Lower lobe of right lung (tissue), 2 donors: ENCODE results near the gene MSI1. TPM values are rescaled to one million over a fixed set of nuclear protein-coding genes. Genes with fewer than 3 reads are reported as not detected.

Experiments
- ATAC-seq, 2 donors: fragments of 200-7000 bp; cut with Tn5 transposase; one replicate each; pipeline ENCODE4 v1.9.1; 2020 to 2022; ENCODE audit warnings: mild to moderate bottlenecking in 2 of 2, moderate library complexity in 2 of 2
- DNase-seq: peaks from one replicate; pipeline ENCODE4 v3.0.0-alpha.2; 2020
- H3K27ac ChIP-seq: fragments of 200-600 bp; one replicate; pipeline ENCODE4 v1.8.0; 2022
- H3K27me3 ChIP-seq: fragments of 200-600 bp; one replicate; pipeline ENCODE4 v1.8.0; 2022; ENCODE audit warnings: low read depth
- H3K36me3 ChIP-seq: fragments of 200-600 bp; one replicate; pipeline ENCODE4 v1.8.0; 2022; ENCODE audit warnings: mild to moderate bottlenecking
- H3K4me1 ChIP-seq: fragments of 200-600 bp; one replicate; pipeline ENCODE4 v1.8.0; 2022
- H3K4me3 ChIP-seq: fragments of 200-600 bp; one replicate; pipeline ENCODE4 v1.8.0; 2022; ENCODE audit warnings: mild to moderate bottlenecking
- H3K9me3 ChIP-seq: fragments of 200-600 bp; one replicate; pipeline ENCODE4 v1.8.0; 2022
- intact Hi-C: fragments of 100-400 bp; cut with DNase I; formaldehyde crosslinking; loops from one replicate; pipeline ENCODE4 v1.11.0; 2022
- total RNA-seq: library from RNA; stranded (reverse); fragmentation: NEBNext Ultra II Directional; extraction: Animal tissue kit (Norgen Biotek cat#: 25700); gene quantifications from one replicate; pipeline ENCODE4 v1.2.1, GENCODE V29; 2021
- TF ChIP-seq, protein P1 (sequence below): fragments of 200-600 bp; IDR thresholded peaks from one replicate; pipeline ENCODE4 v1.8.0; 2022; ENCODE audit warnings: antibody characterized with exemption, mild to moderate bottlenecking
- donor health status: DM: no; HTN: yes; CAD: no; lungs with severe emphysema.

Gene MSI1
- total RNA-seq, 1 donor from 2014 or later: 0.44 TPM

DNA sequence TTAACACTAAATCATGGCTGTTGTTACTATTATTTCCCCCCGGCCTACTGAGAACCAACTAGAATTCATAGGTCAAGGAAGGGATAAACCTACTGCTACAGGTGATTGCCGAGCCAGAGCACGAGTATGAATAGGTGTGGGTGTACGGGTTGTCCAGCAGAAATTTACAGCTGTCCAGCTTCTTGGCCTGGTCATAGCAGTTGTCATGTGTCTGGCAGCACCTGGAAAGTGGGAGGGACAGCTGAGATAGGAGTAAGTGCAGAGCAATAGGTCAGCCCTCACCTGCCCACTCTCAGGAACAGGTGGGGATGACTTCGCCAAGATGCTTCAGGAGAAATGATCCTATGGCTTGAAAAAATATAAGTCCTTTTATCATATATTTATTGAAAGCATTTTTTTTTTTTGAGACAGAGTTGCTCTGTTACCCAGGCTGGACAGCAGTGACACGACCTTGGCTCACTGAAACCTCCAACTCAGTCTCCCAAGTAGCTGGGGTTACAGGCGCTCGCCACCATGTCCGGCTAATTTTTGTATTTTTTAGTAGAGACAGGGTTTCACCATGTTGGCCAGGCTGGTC is 44.0 kb downstream of the MSI1 start:
- no peak for DNase-seq
- no peak overlapping the region for H3K27ac ChIP-seq

DNA sequence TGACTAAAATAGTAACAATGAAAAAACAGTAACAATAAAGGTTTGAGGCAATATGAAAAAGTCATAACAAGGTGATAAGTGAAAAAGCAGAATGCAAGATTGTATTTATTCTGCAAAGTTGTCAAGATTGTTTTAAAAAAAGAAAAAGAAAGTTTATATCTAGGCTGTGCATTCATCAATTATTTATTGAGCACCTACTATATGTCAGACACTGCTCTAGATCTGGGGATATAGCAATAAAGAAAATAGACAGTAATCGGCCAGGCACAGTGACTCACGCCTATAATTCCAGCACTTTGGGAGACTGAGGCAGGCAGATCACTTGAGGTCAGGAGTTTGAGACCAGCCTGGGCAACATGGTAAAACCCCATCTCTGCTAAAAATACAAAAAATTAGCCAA is 45.2 kb downstream of the MSI1 start:
- no peaks in the 10 kb centered on the region for H3K36me3 ChIP-seq
- peaks cover 16% of the 10 kb centered on the region for H3K4me1 ChIP-seq
- no peak overlapping the region for H3K27ac ChIP-seq
- DNase-seq (no peak), ATAC-seq (no peak)
- no peaks in the 10 kb centered on the region for H3K9me3 ChIP-seq
- H3K4me3 ChIP-seq: no peak overlapping the region
- intact Hi-C loops: no loop called here
- TF ChIP-seq, protein P1, sequence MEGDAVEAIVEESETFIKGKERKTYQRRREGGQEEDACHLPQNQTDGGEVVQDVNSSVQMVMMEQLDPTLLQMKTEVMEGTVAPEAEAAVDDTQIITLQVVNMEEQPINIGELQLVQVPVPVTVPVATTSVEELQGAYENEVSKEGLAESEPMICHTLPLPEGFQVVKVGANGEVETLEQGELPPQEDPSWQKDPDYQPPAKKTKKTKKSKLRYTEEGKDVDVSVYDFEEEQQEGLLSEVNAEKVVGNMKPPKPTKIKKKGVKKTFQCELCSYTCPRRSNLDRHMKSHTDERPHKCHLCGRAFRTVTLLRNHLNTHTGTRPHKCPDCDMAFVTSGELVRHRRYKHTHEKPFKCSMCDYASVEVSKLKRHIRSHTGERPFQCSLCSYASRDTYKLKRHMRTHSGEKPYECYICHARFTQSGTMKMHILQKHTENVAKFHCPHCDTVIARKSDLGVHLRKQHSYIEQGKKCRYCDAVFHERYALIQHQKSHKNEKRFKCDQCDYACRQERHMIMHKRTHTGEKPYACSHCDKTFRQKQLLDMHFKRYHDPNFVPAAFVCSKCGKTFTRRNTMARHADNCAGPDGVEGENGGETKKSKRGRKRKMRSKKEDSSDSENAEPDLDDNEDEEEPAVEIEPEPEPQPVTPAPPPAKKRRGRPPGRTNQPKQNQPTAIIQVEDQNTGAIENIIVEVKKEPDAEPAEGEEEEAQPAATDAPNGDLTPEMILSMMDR: no peak
- H3K27me3 ChIP-seq: no peaks in the 10 kb centered on the region

More for the DNA sequence above, 44.0 kb downstream of the MSI1 start:
- intact Hi-C loops: no loop called here
- no peak overlapping the region for H3K4me3 ChIP-seq
- H3K4me1 ChIP-seq: peaks cover 16% of the 10 kb centered on the region
- ATAC-seq: no peak
- TF ChIP-seq, protein P1: no peak
- H3K36me3 ChIP-seq: no peaks in the 10 kb centered on the region
- no peaks in the 10 kb centered on the region for H3K27me3 ChIP-seq
- H3K9me3 ChIP-seq: no peaks in the 10 kb centered on the region

DNA sequence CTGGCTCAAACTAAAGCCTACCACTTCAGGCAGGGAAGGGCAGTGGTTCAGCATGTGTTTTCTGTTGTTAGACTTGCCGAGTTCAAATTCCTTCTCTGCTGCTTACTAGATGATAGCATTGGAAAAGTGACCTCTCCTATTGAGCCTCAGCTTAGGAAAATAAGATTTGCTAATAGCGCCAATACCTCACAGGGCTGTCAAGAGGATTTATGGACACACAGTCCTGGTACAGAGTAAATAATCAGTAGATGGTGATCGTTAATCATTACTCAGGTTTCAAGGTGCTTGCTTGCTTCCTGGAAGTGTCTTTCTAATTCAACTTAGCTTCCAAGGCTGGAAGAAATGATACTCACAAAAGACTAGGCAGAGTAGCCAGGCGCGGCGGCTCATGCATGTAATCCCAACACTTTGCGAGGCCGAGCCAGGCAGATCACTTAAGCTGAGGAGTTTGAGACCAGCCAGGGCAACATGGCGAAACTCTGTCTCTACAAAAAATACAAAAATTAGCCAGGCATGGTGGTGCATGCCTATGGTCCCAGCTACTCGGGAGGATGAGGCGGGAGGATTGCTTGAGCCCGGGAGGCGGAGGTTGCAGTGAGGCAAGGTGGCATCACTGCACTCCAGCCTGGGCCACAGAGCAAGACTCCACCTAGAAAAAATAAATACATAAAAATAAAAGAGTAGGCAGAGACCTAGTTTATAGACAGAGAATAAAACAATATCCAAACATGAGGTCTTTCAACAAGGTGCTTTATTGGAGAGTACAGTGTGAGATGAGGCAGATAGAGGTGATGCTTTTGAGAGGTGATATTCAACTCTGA is 47.4 kb downstream of the MSI1 start:
- Histone ChIP-seq H3K27ac (peak overlapping the region; percentile 56), H3K36me3 (no peaks in the 10 kb centered on the region), H3K4me1 (peaks cover 17% of the 10 kb centered on the region), H3K9me3 (no peaks in the 10 kb centered on the region), H3K27me3 (no peaks in the 10 kb centered on the region), H3K4me3 (no peak overlapping the region)
- intact Hi-C loops: no loop called here
- TF ChIP-seq, protein P1: no peak
- DNase-seq: peak; percentile 63
- ATAC-seq: peak; percentile 33 to 58

DNA sequence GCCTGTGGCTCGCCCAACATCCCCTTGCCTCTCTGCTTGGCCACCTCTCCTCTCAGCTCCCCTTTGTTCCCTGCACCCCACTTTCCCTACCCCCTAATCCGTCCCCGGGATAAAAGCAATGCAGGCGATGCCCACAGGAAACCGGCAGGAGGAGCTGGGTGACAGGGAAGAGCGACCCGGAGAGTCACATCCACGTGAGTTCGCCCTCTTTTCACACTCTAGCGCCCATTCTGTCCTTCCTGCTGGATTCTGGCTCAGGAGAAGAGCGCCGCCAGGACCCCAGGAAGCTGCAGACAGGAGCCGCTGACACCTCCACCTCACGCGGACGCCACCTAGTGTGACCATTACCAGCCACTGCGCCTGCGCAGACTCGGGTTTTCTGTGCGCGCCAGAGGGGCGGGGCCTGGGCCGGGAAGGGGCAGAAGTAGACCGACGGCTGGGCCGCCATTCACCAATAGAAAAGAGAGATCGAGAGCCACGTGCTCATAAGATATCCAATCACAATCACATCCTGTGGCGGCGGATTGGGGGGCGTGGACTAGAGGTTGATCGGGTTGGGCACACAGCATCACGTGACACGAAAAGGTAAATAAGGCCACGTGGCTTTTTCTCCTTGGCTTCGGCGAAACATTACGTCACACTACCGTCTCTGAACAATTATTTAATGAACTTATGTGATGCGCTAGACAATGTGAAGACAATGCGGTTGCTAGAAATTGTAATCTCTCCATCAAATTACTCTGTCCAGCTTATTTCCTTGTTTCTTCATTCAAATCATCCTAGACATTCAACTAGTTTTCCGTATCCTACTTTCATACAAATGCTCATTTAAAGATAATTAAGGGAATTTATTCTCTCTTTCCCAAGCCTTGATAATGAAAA is 51.5 kb downstream of the MSI1 start:
- no peaks in the 10 kb centered on the region for H3K9me3 ChIP-seq
- H3K4me1 ChIP-seq: peaks cover 11% of the 10 kb centered on the region
- TF ChIP-seq, protein P1: peak; percentile 58
- DNase-seq: peak; percentile 99
- peak overlapping the region; percentile 64 for H3K4me3 ChIP-seq
- ATAC-seq: peak; percentile 99 to 100
- H3K27ac ChIP-seq: peak overlapping the region; percentile 82
- H3K36me3 ChIP-seq: no peaks in the 10 kb centered on the region
- no peaks in the 10 kb centered on the region for H3K27me3 ChIP-seq
- intact Hi-C loops: no loop called here

DNA sequence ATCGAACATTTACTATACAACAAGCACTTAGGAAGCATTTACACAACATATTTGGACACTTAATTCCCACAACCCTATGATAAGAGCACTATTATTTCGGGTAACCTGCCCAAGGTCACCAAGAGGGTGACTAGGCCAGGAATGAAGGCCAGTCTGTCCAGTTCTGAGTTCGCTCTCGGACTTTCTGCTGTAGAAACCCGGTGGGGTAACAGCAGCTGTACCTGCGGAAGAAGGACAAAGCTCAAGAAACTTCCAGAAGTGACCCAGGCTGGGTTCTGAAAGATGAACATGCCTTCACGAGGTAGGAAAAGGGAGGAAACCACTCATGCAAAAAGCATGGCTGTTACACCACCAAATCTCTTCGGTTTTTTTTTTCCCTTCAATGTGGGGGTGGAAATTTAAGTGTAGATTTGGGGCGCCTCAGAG is 52.2 kb downstream of the MSI1 start:
- H3K9me3 ChIP-seq: no peaks in the 10 kb centered on the region
- TF ChIP-seq, protein P1: no peak
- ATAC-seq (peak; percentile 2 to 31), DNase-seq (peak; percentile 10)
- H3K4me1 ChIP-seq: peaks cover 11% of the 10 kb centered on the region
- peak overlapping the region; percentile 64 for H3K4me3 ChIP-seq
- no peaks in the 10 kb centered on the region for H3K27me3 ChIP-seq
- H3K27ac ChIP-seq: peak overlapping the region; percentile 82
- no peaks in the 10 kb centered on the region for H3K36me3 ChIP-seq
- intact Hi-C loops: no loop called here
